Myometrial cell (primary cell): Measurements from ENCODE around the gene GLRA3. TPM values are rescaled to one million over a fixed set of nuclear protein-coding genes. Genes with fewer than 3 reads are reported as not detected.

ENCODE experiments used
- total RNA-seq: library from RNA; depleted of rRNA; stranded (reverse); fragments of >200 nt; gene quantifications from 2 replicates; pipeline ENCODE4 v1.2.3, GENCODE V29; 2015

The GLRA3 gene
- total RNA-seq = not detected in 2 replicates

DNA sequence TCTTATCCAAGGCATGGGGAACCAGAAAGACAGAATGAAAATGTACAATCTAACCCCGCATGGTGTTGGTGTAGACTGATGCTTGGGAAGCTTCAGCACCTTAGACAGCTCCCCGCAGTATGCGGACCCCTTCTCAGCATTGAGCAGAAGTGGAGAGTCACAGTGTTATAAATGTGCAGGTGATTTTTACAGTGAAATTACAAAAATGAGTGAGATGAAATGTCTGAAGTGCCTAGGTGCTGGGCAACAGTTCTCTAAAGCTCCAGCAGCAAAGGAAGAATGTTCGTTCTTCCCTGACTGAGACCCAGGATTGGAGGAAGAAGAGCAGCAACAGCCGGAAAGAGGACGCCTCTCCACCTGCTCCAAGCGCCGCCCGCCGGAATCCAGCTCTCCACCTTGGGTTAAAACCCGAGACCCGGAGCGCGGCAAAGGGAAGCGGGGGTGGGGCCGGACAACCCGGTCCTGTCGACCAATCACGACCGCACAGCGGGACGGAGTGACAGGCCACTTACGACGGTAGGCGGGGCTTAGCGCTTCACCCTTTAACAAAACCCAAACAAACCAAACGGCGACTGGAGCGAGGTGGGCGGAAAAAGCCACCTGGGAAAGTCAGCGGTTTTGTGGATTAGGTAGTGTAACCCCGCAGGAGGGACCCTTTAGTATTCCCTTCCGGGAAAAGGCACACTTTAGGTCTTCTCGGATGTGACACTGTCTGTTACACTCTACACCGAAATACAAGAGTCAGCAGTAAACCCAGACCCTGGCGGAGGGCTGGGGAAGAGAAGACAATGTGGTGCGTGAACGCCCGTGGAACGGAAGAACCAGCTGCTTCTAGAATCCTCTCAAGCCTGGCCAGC lies at the start of gene GLRA3:
GLRA3 (minus strand) TSS at position 403 of the 857 bp plus-strand sequence. CDS start 436 bp downstream, outside the sequence.

Other genes starting within 250 kb of the GLRA3 start
- gene ADAM29, start 89.1 kb upstream of the GLRA3 start, total RNA-seq = not detected in 2 replicates